IMR-90 (cell line): ENCODE measurements around the gene TIAM2. TPM values are rescaled to one million over a fixed set of nuclear protein-coding genes. Genes with fewer than 3 reads are reported as not detected.

Experiments
- ATAC-seq: fragments of 200-7000 bp; cut with Tn5 transposase; 2 replicates; pipeline ENCODE4 v1.9.1; 2020; ENCODE audit warnings: low read depth, mild to moderate bottlenecking, moderate library complexity
- BruUV-seq: library from RNA; stranded (reverse); fragments of 400-500 nt; replicated peaks from 2 replicates; lab custom pipeline; 2021; lab: Mats Ljungman, UMichigan
- CTCF ChIA-PET: fragments of 300-600 bp; formaldehyde crosslinking; extraction: SDS; loops from one replicate; lab custom pipeline; 2021; ENCODE audit warnings: antibody characterized with exemption; lab: Yijun Ruan, JAX
- POLR2A ChIA-PET: fragments of 300-600 bp; sonication (Branson Sonifier 250); formaldehyde crosslinking; loops from one replicate; lab custom pipeline; 2022; ENCODE audit warnings: antibody characterized with exemption; ENCODE audit not compliant: unreplicated experiment; lab: Charles Lee
- DNase-seq: peaks from one replicate; pipeline ENCODE4 v3.0.0; 2013
- H2AFZ ChIP-seq: replicated peaks from 2 replicates; pipeline ENCODE3; 2013; ENCODE audit warnings: low read length, mild to moderate bottlenecking; ENCODE audit not compliant: poor library complexity
- H2AK5ac ChIP-seq: 2 replicates; pipeline ENCODE4 v1.6.1; 2013; ENCODE audit warnings: low read depth, low read length, inconsistent platforms
- H2AK9ac ChIP-seq: replicated peaks from 2 replicates; pipeline ENCODE3; 2013; ENCODE audit warnings: mild to moderate bottlenecking, low read depth, low read length, moderate library complexity; ENCODE audit not compliant: poor library complexity
- H2BK120ac ChIP-seq: 2 replicates; pipeline ENCODE4 v1.6.1; 2013; ENCODE audit warnings: low read depth, low read length, inconsistent platforms
- H2BK15ac ChIP-seq: 3 replicates; pipeline ENCODE4 v1.6.1; 2013; ENCODE audit warnings: low read depth, low read length, inconsistent platforms
- H2BK20ac ChIP-seq: 2 replicates; pipeline ENCODE4 v1.6.1; 2013; ENCODE audit warnings: low read depth, mild to moderate bottlenecking, inconsistent platforms, low read length, moderate library complexity
- H2BK5ac ChIP-seq: 2 replicates; pipeline ENCODE4 v1.6.1; 2013; ENCODE audit warnings: mild to moderate bottlenecking, low read depth, low read length, inconsistent platforms; ENCODE audit not compliant: poor library complexity, severe bottlenecking
- H3K14ac ChIP-seq: replicated peaks from 2 replicates; pipeline ENCODE4 v1.6.1; 2013; ENCODE audit warnings: low read depth, low read length, inconsistent platforms
- H3K18ac ChIP-seq: 2 replicates; pipeline ENCODE4 v1.6.1; 2013; ENCODE audit warnings: low read depth, low read length, control low read depth
- H3K23ac ChIP-seq: 2 replicates; pipeline ENCODE4 v1.6.1; 2013; ENCODE audit warnings: low read depth, low read length, inconsistent platforms
- H3K27ac ChIP-seq: 2 replicates; pipeline ENCODE4 v1.5.1; 2013; ENCODE audit warnings: mild to moderate bottlenecking, control low read depth, low read length; ENCODE audit not compliant: insufficient read depth
- H3K27me3 ChIP-seq: 2 replicates; pipeline ENCODE4 v1.6.1; 2013; ENCODE audit warnings: low read length; ENCODE audit not compliant: control insufficient read depth, insufficient read depth
- H3K36me3 ChIP-seq: 2 replicates; pipeline ENCODE4 v1.6.1; 2013; ENCODE audit warnings: low read length, mixed read lengths; ENCODE audit not compliant: control insufficient read depth, insufficient read depth
- H3K4ac ChIP-seq: 2 replicates; pipeline ENCODE4 v1.6.1; 2013; ENCODE audit warnings: low read depth, low read length, inconsistent platforms
- H3K4me1 ChIP-seq: 2 replicates; pipeline ENCODE4 v1.6.1; 2013; ENCODE audit warnings: low read length, mixed read lengths; ENCODE audit not compliant: control insufficient read depth, insufficient read depth
- H3K4me2 ChIP-seq: 2 replicates; pipeline ENCODE4 v1.6.1; 2013; ENCODE audit warnings: low read depth, mild to moderate bottlenecking, control low read depth, low read length, moderate library complexity
- H3K4me3 ChIP-seq: 2 replicates; pipeline ENCODE4 v1.5.1; 2013; ENCODE audit warnings: low read depth, mild to moderate bottlenecking, control low read depth, low read length, moderate library complexity; ENCODE audit not compliant: insufficient read depth
- H3K56ac ChIP-seq: 2 replicates; pipeline ENCODE4 v1.6.1; 2013; ENCODE audit warnings: low read length, inconsistent platforms; ENCODE audit not compliant: insufficient read depth; ENCODE audit errors: extremely low read depth
- H3K79me1 ChIP-seq, 2 experiments: 2 replicates each; pipeline ENCODE4 v1.6.1; 2013; ENCODE audit warnings: low read length in 2 of 2, inconsistent platforms in 1 of 2, low read depth in 1 of 2
- H3K9ac ChIP-seq: 2 replicates; pipeline ENCODE4 v1.6.1; 2013; ENCODE audit warnings: low read depth, low read length, control low read depth
- H3K9me1 ChIP-seq: 2 replicates; pipeline ENCODE4 v1.6.1; 2013; ENCODE audit warnings: low read length, inconsistent platforms; ENCODE audit not compliant: insufficient read depth
- H3K9me3 ChIP-seq: 2 replicates; pipeline ENCODE4 v1.6.1; 2013; ENCODE audit warnings: low read length; ENCODE audit not compliant: control insufficient read depth, insufficient read depth
- H4K20me1 ChIP-seq: 2 replicates; pipeline ENCODE4 v1.6.1; 2013; ENCODE audit warnings: low read length, inconsistent platforms; ENCODE audit not compliant: insufficient read depth
- H4K5ac ChIP-seq: 2 replicates; pipeline ENCODE4 v1.6.1; 2013; ENCODE audit warnings: mild to moderate bottlenecking, low read depth, low read length, control low read depth
- H4K8ac ChIP-seq, 2 experiments: 2 replicates each; pipeline ENCODE4 v1.6.1; 2013; ENCODE audit warnings: low read depth in 2 of 2, low read length in 2 of 2, control low read depth in 1 of 2, inconsistent platforms in 1 of 2
- H4K91ac ChIP-seq: 2 replicates; pipeline ENCODE4 v1.6.1; 2013; ENCODE audit warnings: low read depth, low read length, inconsistent platforms; ENCODE audit not compliant: insufficient read depth
- BHLHE40 ChIP-seq: fragments of 150-350 bp; IDR thresholded peaks from 2 replicates; pipeline ENCODE4 v1.6.1; 2016; ENCODE audit warnings: mild to moderate bottlenecking, low read depth, low read length
- FOS ChIP-seq: fragments of 150-350 bp; IDR thresholded peaks from 2 replicates; pipeline ENCODE4 v1.6.1; 2016; ENCODE audit warnings: low read depth, low read length
- NFE2L2 ChIP-seq: fragments of 150-350 bp; IDR thresholded peaks from 2 replicates; pipeline ENCODE4 v1.6.1; 2016; ENCODE audit warnings: low read depth, mild to moderate bottlenecking, low read length
- RFX5 ChIP-seq: IDR thresholded peaks from 2 replicates; pipeline ENCODE4 v1.8.0; 2012; ENCODE audit warnings: low read depth, mild to moderate bottlenecking, low read length, moderate library complexity
- USF2 ChIP-seq: fragments of 150-350 bp; IDR thresholded peaks from 2 replicates; pipeline ENCODE4 v1.6.1; 2017; ENCODE audit warnings: mild to moderate bottlenecking, antibody characterized with exemption, low read length, low read depth
- WGBS, 2 experiments: methylation state at CpG; one replicate each; pipeline versions ENCODE4 v1.1.5 to v1.1.7; 2013; ENCODE audit warnings: missing lambda C conversion rate in 2 of 2; ENCODE audit not compliant: insufficient read length in 1 of 2; ENCODE audit errors: extremely low coverage in 2 of 2; 5-methylcytosine and 5-hydroxymethylcytosine counted together
- dilution Hi-C: fragments of 300-500 bp; cut with HindIII; formaldehyde crosslinking; loops from one replicate; pipeline ENCODE4 v1.14.3; 2018; ENCODE audit warnings: low sequenced_read_pairs; ENCODE audit not compliant: unreplicated experiment
- in situ Hi-C: fragments of 300-500 bp; cut with MboI; formaldehyde crosslinking; loops from 3 replicates; pipeline ENCODE4 v1.14.3; 2019; ENCODE audit warnings: low sequenced_read_pairs, inconsistent platforms, mixed read lengths
- intact Hi-C: fragments of 100-400 bp; cut with micrococcal nuclease; formaldehyde crosslinking; loops from 2 replicates; pipeline ENCODE4 v1.10.0; 2022
- polyA plus RNA-seq, 3 experiments: library from polyadenylated mRNA; depleted of rRNA; stranded (reverse); fragments of >200 nt; gene quantifications; 2 replicates each; pipeline ENCODE4 v1.2.3, GENCODE V29; 2012; ENCODE audit warnings: low replicate concordance in 1 of 3
- total RNA-seq: library from RNA; depleted of rRNA; stranded (reverse); fragments of >200 nt; gene quantifications from 2 replicates; pipeline ENCODE4 v1.2.3, GENCODE V29; 2012
- TF ChIP-seq, protein P1 (sequence below): conservative IDR thresholded peaks from 2 replicates; pipeline ENCODE4 v1.5.1; 2012; ENCODE audit warnings: mild to moderate bottlenecking, low read depth, low read length, improper control_type of control experiment

TIAM2 gene
- total and polyA plus RNA-seq, 2 of the 4 experiments (the other 2 are of a cell fraction): 3.1 to 4.7 TPM

DNA sequence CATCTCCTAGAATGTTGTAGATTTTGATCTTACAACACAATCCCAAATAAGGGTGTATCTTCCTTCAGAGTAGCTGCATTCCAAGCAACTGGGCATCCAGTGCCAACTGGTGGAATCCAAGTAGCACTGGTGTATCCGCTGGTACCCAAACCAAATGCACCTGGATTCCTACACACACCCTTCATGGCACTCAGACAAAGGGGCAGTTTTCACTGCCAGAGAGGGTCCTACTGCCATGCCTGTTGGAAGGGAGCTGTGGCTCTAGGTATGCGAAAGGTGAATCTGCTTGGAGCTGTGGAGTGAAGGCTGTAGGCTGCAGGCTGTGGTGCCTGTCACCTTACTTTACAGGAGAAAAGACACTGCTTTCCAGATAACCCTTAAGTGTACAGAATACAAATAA, 251.7 kb downstream of the TIAM2 start:
- peaks cover 3% of the 10 kb centered on the region; the same call in 1 of the 2 replicates for H3K36me3 ChIP-seq
- H4K5ac ChIP-seq: no peak overlapping the region
- peak overlapping the region; percentile 19; the same call in 1 of the 2 replicates for H4K91ac ChIP-seq
- DNase-seq (no peak), ATAC-seq (no peak)
- H2BK120ac ChIP-seq: no peak overlapping the region
- H2BK15ac ChIP-seq: no peak overlapping the region
- 0 out of 2 replicates have a peak overlapping the region, but pooled peaks have one; percentile 20 for H2AK5ac ChIP-seq
- H3K27me3 ChIP-seq: no peaks in the 10 kb centered on the region
- peak overlapping the region; percentile 48 for H2BK20ac ChIP-seq
- no TSS peak for BruUV-seq
- H3K9me3 ChIP-seq: no peaks in the 10 kb centered on the region
- ChIA-PET CTCF (interaction anchor here (2.1 kb wide), 1 partner anchor 69 kb away, joined by 15 read pairs; no protein-coding TSS in a partner anchor), POLR2A (no interaction called here)
- TF ChIP-seq RFX5 (no peak), USF2 (no peak), BHLHE40 (no peak), NFE2L2 (no peak), FOS (no peak)
- TF ChIP-seq, protein P1, sequence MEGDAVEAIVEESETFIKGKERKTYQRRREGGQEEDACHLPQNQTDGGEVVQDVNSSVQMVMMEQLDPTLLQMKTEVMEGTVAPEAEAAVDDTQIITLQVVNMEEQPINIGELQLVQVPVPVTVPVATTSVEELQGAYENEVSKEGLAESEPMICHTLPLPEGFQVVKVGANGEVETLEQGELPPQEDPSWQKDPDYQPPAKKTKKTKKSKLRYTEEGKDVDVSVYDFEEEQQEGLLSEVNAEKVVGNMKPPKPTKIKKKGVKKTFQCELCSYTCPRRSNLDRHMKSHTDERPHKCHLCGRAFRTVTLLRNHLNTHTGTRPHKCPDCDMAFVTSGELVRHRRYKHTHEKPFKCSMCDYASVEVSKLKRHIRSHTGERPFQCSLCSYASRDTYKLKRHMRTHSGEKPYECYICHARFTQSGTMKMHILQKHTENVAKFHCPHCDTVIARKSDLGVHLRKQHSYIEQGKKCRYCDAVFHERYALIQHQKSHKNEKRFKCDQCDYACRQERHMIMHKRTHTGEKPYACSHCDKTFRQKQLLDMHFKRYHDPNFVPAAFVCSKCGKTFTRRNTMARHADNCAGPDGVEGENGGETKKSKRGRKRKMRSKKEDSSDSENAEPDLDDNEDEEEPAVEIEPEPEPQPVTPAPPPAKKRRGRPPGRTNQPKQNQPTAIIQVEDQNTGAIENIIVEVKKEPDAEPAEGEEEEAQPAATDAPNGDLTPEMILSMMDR: no peak
- H3K27ac ChIP-seq: no peak overlapping the region
- no peak overlapping the region for H3K4me3 ChIP-seq
- no peak overlapping the region for H3K4me2 ChIP-seq
- H3K4ac ChIP-seq: peak overlapping the region; percentile 57
- 0 out of 4 replicates have a peak, but pooled peaks cover 0 to 3% of the 10 kb centered on the region in 2 experiments for H3K79me1 ChIP-seq
- no peak overlapping the region for H3K23ac ChIP-seq
- H3K4me1 ChIP-seq: peaks cover 4% of the 10 kb centered on the region; the same call in 1 of the 2 replicates
- H3K18ac ChIP-seq: no peak overlapping the region
- H3K14ac ChIP-seq: peak overlapping the region; percentile 66; the same call in 1 of the 2 replicates
- no peak overlapping the region for H3K56ac ChIP-seq
- intact Hi-C loops (no loop called here), dilution Hi-C loops (no loop called here), in situ Hi-C loops (loop anchor here (5.0 to 10.0 kb wide), 2 partner anchors 70 to 572 kb away; no protein-coding TSS in a partner anchor)
- peaks cover 9% of the 10 kb centered on the region; the same call in 1 of the 2 replicates for H3K9me1 ChIP-seq
- H4K8ac ChIP-seq: no peak overlapping the region
- H3K9ac ChIP-seq: no peak overlapping the region
- WGBS, 2 experiments: no CpG with 5 or more reads among the region's 2 CpGs
- H4K20me1 ChIP-seq: no peaks in the 10 kb centered on the region
- no peak overlapping the region for H2AK9ac ChIP-seq
- H2AFZ ChIP-seq: no peak overlapping the region
- H2BK5ac ChIP-seq: no peak overlapping the region
